Stimulated activated naive CD4-positive, alpha-beta T cell (primary cell): ENCODE measurements around the gene ACKR2.

ENCODE experiments used
- DNase-seq, 6 experiments: peaks; one replicate each; lab custom pipeline; 2025; lab: John Stamatoyannopoulos, UW

The ACKR2 gene, protein sequence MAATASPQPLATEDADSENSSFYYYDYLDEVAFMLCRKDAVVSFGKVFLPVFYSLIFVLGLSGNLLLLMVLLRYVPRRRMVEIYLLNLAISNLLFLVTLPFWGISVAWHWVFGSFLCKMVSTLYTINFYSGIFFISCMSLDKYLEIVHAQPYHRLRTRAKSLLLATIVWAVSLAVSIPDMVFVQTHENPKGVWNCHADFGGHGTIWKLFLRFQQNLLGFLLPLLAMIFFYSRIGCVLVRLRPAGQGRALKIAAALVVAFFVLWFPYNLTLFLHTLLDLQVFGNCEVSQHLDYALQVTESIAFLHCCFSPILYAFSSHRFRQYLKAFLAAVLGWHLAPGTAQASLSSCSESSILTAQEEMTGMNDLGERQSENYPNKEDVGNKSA

DNA sequence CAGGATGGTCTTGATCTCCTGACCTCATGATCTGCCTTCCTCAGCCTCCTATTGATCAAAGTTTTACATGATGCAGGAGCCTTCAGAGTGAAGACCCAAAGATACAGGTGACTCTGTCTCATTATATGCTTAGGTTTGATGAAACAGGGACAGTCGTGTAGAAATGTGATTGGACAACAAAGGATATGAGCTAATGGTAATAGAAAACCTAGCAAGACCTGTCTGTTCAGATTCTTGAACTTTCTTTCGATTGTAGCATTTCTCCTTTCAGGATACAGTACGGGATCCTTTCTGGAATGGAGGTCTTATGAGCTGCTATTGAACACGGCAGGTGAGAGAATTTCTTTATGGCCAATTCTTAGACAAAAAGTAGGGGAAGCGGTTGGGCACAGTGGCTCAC, at the start of gene ACKR2:
Gene ACKR2 (plus strand): TSS at position 244 of the 400 bp plus-strand sequence. CDS start 55,058 bp downstream, outside the sequence.
- DNase-seq = no peak

DNA sequence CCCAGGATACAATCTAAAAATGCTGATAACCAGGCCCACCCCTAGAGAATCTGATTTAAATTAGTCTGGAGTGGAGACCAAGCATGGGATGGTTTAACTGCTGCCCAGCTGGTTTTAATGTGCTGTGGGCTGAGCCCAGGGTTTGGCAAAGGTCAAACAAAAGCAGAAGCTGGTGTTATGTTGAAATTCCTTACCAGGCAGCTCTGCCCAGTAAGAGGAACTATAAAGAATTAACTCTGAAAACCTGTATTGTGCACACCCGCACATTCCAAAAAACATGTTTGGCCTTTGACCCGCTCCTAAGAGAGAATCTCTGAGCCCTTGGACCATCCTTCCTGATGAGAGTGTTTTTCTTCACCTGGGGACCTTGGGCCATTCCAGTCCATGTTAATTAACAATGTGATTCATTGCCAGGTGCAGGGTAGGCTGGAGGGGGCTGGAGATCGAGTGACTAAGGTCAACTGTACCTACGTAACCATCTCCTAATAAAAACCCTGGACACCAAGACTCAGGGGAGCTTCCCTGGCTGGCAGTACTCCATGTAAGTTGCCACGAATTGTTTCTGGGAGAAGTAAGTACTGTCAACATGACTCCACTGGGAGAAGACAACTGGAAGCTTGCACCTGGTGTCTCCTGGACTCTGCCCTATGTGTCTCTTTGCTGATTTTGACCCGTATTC, 47.1 kb upstream of the ACKR2 start:
- DNase-seq = no peak

DNA sequence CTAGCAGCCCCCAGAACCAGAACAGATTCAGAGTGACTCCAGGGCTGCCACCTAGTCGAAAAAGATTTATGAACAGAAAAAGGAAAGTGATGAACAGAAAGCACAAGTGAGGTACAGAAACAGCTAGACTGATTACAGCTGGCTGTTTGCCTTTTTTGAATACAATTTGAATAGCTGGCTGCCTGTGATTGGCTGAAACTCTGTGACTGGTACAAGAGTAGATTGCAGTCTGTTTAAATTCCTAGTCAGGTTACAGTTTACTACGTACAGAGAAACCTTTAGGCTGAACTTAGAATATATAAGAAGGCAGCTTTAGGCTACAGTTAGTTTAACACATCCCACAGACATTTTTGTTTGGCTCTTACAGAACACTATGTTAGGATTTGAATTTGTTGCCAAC, 46.2 kb upstream of the ACKR2 start:
- no peak for DNase-seq

GRCh38 chr3:42764115-42764514, 45.1 kb upstream of the ACKR2 start:
- no peak for DNase-seq

DNA sequence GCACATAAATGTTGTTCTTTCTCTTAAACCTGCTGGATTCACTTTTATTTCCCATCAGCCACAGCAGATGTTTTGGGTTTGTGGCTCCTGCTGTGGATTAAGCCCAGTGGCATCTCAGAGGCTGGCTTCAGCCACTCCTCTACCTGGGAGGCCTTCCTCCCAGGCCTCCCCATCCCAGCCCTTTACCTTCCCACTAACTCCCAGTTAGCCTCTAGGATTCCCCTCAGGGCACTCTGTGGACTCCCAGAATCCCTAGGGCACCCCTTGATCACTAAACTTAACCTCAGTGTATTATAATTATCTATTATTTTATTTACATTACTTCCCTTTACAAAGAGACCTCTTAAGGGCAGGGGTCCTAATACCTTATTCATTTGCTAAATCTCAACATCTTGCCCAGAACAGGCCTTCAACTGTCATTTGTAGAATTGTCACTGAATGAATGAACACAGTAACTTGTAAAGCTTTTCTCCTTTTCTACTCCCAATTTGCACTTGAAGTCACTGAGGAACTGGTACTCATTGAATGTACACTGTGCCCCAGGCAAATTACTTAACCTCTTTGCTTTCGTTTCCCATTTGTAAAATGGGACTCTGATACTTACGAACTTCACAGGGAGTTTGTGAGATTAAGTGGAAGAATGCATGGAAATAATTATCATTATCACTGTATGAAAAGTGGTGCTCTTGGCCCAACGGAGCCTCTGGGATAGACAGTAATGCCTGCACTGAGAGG, 44.5 kb upstream of the ACKR2 start:
- DNase-seq = no peak

DNA sequence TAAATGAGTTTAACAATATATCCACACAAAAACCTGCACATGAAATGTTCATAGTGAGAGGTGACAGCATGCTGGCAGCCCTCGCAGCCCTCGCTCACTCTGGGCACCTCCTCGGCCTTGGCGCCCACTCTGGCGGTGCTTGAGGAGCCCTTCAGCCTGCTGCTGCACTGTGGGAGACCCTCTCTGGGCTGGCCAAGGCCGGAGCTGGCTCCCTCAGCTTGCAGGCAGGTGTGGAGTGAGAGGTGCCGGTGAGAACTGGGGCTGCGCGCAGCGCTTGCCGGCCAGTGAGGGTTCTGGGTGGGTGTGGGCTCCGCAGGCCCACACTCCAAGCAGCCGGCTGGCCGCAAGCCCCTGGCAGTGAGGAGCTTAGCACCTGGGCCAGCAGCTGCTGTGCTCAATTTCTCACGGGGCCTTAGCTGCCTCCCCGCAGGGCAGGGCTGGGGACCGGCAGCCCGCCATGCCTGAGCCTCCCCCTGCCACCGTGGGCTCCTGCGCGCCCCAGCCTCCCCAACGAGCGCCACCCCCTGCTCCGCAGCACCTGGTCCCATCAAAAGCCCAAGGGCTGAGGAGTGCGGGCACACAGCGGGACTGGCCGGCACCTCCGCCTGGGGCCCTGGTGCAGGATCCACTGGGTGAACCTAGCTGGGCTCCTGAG, 39.6 kb upstream of the ACKR2 start:
- DNase-seq = no peak

DNA sequence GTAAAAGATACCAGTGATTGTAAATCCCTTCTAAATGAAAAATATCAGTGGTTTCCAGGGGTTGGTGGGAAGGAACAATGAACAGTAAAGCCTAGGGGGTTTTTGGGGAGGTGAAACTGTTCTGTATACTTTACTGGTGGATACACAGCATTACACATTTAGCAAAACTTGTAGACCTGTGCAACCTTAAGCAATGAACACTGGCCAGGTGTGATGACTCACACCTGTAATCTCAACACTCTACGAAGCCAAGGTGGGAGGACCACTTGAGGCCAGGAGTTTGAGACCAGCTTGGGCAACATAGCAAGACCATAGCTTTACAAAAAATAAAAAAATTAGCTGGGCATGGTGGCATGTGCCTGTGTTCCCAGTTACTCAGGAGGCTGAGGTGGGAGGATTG, 38.0 kb upstream of the ACKR2 start:
- DNase-seq = no peak

DNA sequence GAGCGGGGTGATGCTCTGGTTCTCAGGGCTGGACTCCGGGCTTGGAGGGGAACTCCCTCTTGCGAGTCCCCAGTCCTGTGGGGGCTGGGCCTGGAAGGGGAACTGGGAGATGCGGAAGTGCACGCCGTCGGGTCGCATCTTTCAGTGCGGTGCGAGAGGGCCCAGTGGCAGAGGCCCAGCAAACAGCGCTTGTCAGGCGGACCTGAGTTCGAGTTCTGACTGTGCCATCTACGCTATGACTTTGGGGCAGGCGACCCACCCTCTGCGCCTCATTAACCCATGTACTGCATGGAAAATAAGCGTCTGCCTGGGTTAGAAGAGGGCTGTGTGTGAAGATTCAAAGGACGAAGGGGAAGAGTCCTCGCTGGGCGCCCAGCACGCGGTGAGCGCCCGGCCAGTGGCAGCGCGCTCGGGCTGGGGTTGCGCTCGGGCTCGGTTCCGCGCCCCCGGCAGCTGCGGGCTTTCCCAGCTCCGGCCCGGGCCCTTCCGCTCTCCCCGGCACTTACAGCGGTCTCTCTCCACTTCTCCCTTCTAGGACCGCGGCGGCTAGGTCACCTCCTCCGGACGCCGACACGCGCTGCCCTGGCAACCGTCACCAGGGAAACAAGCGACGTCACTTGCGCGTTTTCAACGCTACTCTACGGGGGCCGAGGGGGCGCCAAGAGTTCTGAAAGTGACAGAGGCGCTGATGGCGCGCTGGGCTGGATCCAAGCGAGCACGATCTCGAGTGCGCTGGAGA, 36.4 kb upstream of the ACKR2 start, which contains the start of gene CCDC13:
Gene CCDC13 (minus strand): TSS at position 584 of the 739 bp plus-strand sequence. CDS start 14,908 bp downstream, outside the sequence.
- peak; percentile 67 to 77 (median 72) for DNase-seq

DNA sequence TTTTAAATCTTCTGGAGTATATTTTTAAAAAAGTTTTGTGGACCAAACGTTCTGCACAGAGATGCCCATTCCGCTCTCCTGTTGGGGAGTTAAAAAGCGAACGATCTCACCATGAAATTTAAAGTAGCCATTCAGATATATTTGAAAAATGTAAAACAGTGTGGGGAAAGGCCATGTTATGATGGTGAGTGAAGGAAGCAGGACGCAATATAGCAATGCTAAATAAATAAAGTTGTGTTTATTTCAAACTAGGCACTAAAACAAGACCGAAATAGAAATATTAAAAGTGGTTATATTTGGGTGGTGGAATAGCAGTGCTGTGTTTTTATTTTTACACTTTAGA, 35.9 kb upstream of the ACKR2 start:
- DNase-seq = no peak

- no peak for DNase-seq
Observed at GRCh38 chr3:42778644-42779043, 30.6 kb upstream of the ACKR2 start.

- DNase-seq = no peak
Observed at GRCh38 chr3:42780398-42780797, 28.8 kb upstream of the ACKR2 start.

GRCh38 chr3:42780892-42781700, 28.1 kb upstream of the ACKR2 start:
- DNase-seq = peak in 4 of 6 experiments; percentile 2 to 67 (median 50)

GRCh38 chr3:42786212-42786611, 23.0 kb upstream of the ACKR2 start:
- DNase-seq = no peak

DNA sequence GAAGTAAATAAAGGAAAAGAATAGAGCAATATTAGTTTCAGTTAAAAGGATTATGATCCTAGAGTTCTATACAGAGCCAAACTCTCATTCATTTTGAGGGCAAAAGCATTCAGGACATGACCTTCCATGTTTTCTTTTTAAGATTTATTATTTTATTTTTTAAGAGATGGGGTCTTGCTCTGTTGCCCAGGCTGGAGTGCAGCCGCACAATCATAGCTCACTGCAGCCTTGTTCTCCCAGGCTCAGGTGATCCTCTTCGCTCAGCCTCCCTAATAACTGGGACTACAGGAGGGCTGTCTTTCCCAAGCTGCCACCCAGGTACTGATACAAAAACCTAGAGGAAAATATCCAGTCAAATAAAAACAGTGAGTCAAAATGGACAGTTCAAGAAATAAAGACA, 22.6 kb upstream of the ACKR2 start:
- no peak for DNase-seq

DNA sequence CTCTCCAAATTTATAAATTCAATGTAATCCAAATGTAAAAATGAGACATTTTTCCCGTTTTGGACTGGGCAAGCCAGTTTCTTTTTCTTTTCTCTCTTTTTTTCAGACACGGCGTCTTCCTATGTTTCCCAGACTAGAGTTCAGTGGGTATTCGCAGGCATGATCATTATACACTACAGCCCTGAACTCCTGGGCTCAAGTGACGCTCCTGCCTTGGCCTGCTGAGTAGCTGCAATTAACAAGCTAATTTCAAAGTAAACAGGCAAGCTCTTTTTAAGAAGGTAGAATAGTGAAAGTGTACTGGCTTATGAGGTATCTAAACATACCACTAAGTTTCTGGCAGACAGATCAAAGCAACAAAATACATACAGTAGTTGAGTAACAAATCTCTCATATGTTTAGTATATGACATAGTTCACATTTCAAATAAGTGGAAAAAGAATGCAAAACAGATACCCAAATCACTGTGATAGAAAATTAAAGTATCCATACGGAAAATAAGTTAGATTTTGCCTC, 18.5 kb upstream of the ACKR2 start:
- no peak for DNase-seq

DNA sequence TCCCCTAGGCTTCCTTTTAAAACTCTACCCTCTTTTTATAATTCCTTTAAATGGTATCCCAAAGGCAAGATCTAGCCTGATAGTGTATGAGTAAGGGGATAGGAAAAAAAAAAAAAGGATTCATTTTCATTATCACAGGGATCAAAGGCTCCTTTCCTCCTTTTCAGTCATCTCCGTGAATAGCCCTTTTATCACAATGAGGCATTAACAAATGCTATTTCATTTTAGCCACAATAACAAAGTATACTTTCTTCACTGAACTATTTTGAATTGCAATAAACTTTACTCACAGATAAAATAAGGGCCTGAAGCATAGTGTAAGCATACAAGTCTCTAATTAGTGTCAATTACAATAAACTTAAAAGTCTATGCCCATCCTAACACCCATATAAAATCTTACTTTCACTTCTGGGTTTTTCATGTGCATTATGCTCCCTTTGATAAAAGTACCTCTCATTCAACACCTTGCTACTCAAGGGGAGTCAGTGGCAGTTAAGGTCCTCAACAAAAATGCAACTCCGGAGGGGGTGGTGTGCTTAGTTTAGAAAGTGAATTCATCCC, 13.5 kb upstream of the ACKR2 start:
- DNase-seq = no peak

GRCh38 chr3:42796332-42796885, 12.8 kb upstream of the ACKR2 start:
- DNase-seq = no peak

GRCh38 chr3:42799376-42799775, 9.9 kb upstream of the ACKR2 start:
- DNase-seq = no peak

- no peak for DNase-seq
Observed at GRCh38 chr3:42800251-42800650, 9.0 kb upstream of the ACKR2 start.
